Endothelial cell of umbilical vein (primary cell): ENCODE data around the gene RPS2. TPM values are rescaled to one million over a fixed set of nuclear protein-coding genes. Genes with fewer than 3 reads are reported as not detected.
A peak's percentile ranks its signal among the peaks of the same experiment; 100 is the strongest.

Experiments used
- BruUV-seq: library from RNA; stranded (reverse); fragments of 400-500 nt; replicated peaks from 2 replicates; lab custom pipeline; 2021; lab: Mats Ljungman, UMichigan
- CTCF ChIA-PET: fragments of 300-600, 350-600 bp; sonication (Branson Sonifier 250); formaldehyde crosslinking; loops from one replicate; lab custom pipeline; 2021; ENCODE audit warnings: antibody characterized with exemption, inconsistent platforms; lab: Charles Lee
- POLR2A ChIA-PET: fragments of 300-600, 350-600 bp; sonication (Branson Sonifier 250); formaldehyde crosslinking; loops from one replicate; lab custom pipeline; 2021; ENCODE audit warnings: antibody characterized with exemption, inconsistent platforms; lab: Charles Lee
- DNase-seq: peaks from one replicate; pipeline ENCODE4 v3.0.0-alpha.2; 2011; ENCODE audit warnings: low read depth, low spot score
- FAIRE-seq: peaks from 2 replicates; lab custom pipeline; 2011; peaks lifted over from hg19 to GRCh38; lab: Jason Lieb, UNC
- H2AFZ ChIP-seq: 2 replicates; pipeline ENCODE4 v1.6.0; 2012; ENCODE audit warnings: low read depth, low read length, control low read depth, inconsistent platforms
- H3K27ac ChIP-seq: 2 replicates; pipeline ENCODE4 v1.5.1; 2011; ENCODE audit warnings: low read depth, mild to moderate bottlenecking, control low read depth, low read length, moderate library complexity; ENCODE audit not compliant: insufficient read depth
- H3K27me3 ChIP-seq, 2 experiments: 2 replicates each; pipeline versions ENCODE4 v1.6.0 to v1.6.1; 2011; ENCODE audit warnings: low read length in 2 of 2, mixed read lengths in 1 of 2; ENCODE audit not compliant: control insufficient read depth in 2 of 2, insufficient read depth in 2 of 2
- H3K36me3 ChIP-seq, 2 experiments: 2 replicates in 1 of 2; 3 replicates in 1 of 2; pipeline ENCODE4 v1.5.1; 2011; ENCODE audit warnings: low read length in 2 of 2, mild to moderate bottlenecking in 1 of 2, moderate library complexity in 1 of 2; ENCODE audit not compliant: control insufficient read depth in 2 of 2, insufficient read depth in 2 of 2; ENCODE audit errors: extremely low read depth in 1 of 2
- H3K4me1 ChIP-seq: 3 replicates; pipeline ENCODE4 v1.5.1; 2011; ENCODE audit warnings: mild to moderate bottlenecking, low read length; ENCODE audit not compliant: control insufficient read depth, insufficient read depth; ENCODE audit errors: extremely low read depth
- H3K4me2 ChIP-seq: 2 replicates; pipeline ENCODE4 v1.6.1; 2011; ENCODE audit warnings: low read length, control low read depth, mixed read lengths; ENCODE audit not compliant: insufficient read depth
- H3K4me3 ChIP-seq, 3 experiments: fragments of 200-600 bp in 1 of 3; sonication (generic), shearing (Covaris generic) in 1 of 3; replicated peaks in 1 of 3; 2 replicates each; pipeline ENCODE4 v1.5.1; 2011 to 2016; ENCODE audit warnings: control low read depth in 3 of 3, low read length in 3 of 3, mild to moderate bottlenecking in 2 of 3, inconsistent platforms in 1 of 3, low read depth in 1 of 3, moderate library complexity in 1 of 3; ENCODE audit not compliant: insufficient read depth in 1 of 3
- H3K79me2 ChIP-seq: 2 replicates; pipeline ENCODE4 v1.6.0; 2012; ENCODE audit warnings: low read length, inconsistent platforms; ENCODE audit not compliant: control insufficient read depth, insufficient read depth
- H3K9ac ChIP-seq: replicated peaks from 2 replicates; pipeline ENCODE3; 2011; ENCODE audit warnings: low read length, control low read depth; ENCODE audit not compliant: insufficient read depth; ENCODE audit errors: extremely low read depth
- H3K9me1 ChIP-seq: replicated peaks from 3 replicates; pipeline ENCODE4 v1.6.0; 2011; ENCODE audit warnings: mild to moderate bottlenecking, low read length; ENCODE audit not compliant: control insufficient read depth, insufficient read depth; ENCODE audit errors: extremely low read depth
- H3K9me3 ChIP-seq: replicated peaks from 2 replicates; pipeline ENCODE4 v1.5.1; 2012; ENCODE audit warnings: low read length, inconsistent platforms; ENCODE audit not compliant: control insufficient read depth, insufficient read depth
- H4K20me1 ChIP-seq: replicated peaks from 2 replicates; pipeline ENCODE3; 2011; ENCODE audit warnings: mild to moderate bottlenecking, low read length; ENCODE audit not compliant: control insufficient read depth, insufficient read depth; ENCODE audit errors: extremely low read depth
- FOS ChIP-seq: IDR thresholded peaks from 2 replicates; pipeline ENCODE4 v1.6.1; 2011; ENCODE audit warnings: mild to moderate bottlenecking, low read length, moderate library complexity, borderline replicate concordance; ENCODE audit not compliant: insufficient read depth
- JUN ChIP-seq: IDR thresholded peaks from 2 replicates; pipeline ENCODE4 v1.6.1; 2011; ENCODE audit warnings: borderline replicate concordance, low read depth; ENCODE audit not compliant: insufficient read length, insufficient read depth
- MYC ChIP-seq: IDR thresholded peaks from one replicate; pipeline ENCODE4 v1.6.1; 2011; ENCODE audit warnings: mild to moderate bottlenecking, low read depth, low read length
- POLR2AphosphoS5 ChIP-seq: IDR thresholded peaks from 2 replicates; pipeline ENCODE4 v1.6.1; 2012; ENCODE audit warnings: low read depth, mild to moderate bottlenecking, control low read depth, low read length, moderate library complexity; ENCODE audit not compliant: insufficient read depth
- dilution Hi-C: fragments of 300-500 bp; cut with MboI; formaldehyde crosslinking; loops from one replicate; pipeline ENCODE4 v1.15.0; 2019; ENCODE audit warnings: low sequenced_read_pairs; ENCODE audit not compliant: extremely low pct_ligation_motif_present
- intact Hi-C: fragments of 100-400 bp; cut with micrococcal nuclease; formaldehyde crosslinking; loops from one replicate; pipeline ENCODE4 v1.10.0; 2022
- polyA plus RNA-seq, 4 experiments: library from polyadenylated mRNA; depleted of rRNA in 3 of 4; stranded (reverse) in 3 of 4; unstranded in 1 of 4; fragments of >200 nt; gene quantifications; 2 replicates each; pipeline versions ENCODE4 v1.2.1 to v1.2.3, GENCODE V29; 2011 to 2012; ENCODE audit warnings: missing spikeins in 1 of 4
- total RNA-seq: library from RNA; stranded (reverse); gene quantifications from 2 replicates; pipeline ENCODE4 v1.2.3, GENCODE V29; 2021
- TF ChIP-seq, protein P1 (sequence below), 2 donors: IDR thresholded peaks; 1 replicate in 1 of 2; 2 replicates in 1 of 2; pipeline ENCODE4 v1.5.1; 2011; ENCODE audit warnings: low read length in 2 of 2, mild to moderate bottlenecking in 2 of 2, moderate library complexity in 2 of 2, control low read depth in 1 of 2, inconsistent platforms in 1 of 2, low read depth in 1 of 2; ENCODE audit not compliant: insufficient read depth in 1 of 2; ENCODE audit errors: extremely low read depth in 1 of 2

RPS2 gene
- total and polyA plus RNA-seq, 2 donors (not counting 3 experiments of a cell fraction or from before 2014, with no cell fraction given): 2,793 to 9,021 TPM

- no peak for TF ChIP-seq JUN
- TF ChIP-seq MYC: no peak
- TF ChIP-seq, protein P1, sequence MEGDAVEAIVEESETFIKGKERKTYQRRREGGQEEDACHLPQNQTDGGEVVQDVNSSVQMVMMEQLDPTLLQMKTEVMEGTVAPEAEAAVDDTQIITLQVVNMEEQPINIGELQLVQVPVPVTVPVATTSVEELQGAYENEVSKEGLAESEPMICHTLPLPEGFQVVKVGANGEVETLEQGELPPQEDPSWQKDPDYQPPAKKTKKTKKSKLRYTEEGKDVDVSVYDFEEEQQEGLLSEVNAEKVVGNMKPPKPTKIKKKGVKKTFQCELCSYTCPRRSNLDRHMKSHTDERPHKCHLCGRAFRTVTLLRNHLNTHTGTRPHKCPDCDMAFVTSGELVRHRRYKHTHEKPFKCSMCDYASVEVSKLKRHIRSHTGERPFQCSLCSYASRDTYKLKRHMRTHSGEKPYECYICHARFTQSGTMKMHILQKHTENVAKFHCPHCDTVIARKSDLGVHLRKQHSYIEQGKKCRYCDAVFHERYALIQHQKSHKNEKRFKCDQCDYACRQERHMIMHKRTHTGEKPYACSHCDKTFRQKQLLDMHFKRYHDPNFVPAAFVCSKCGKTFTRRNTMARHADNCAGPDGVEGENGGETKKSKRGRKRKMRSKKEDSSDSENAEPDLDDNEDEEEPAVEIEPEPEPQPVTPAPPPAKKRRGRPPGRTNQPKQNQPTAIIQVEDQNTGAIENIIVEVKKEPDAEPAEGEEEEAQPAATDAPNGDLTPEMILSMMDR (IDR thresholded peaks at IDR 0.05; ENCODE audit: extremely low read depth in 1 of 2, insufficient read depth in 1 of 2, low read depth in 1 of 2, low read length in 2 of 2): no peak
- no peak for TF ChIP-seq FOS
- TF ChIP-seq POLR2AphosphoS5: no peak
- Histone ChIP-seq H3K4me3 (no peak overlapping the region), H3K4me1 (no peaks in the 10 kb centered on the region), H3K4me2 (no peak overlapping the region), H3K27me3 (no peaks in the 10 kb centered on the region), H3K9ac (no peak overlapping the region), H3K36me3 (peaks cover 0 to 53% of the 10 kb centered on the region in 2 experiments), H3K79me2 (peaks cover 8% of the 10 kb centered on the region), H2AFZ (no peak overlapping the region), H3K9me1 (no peaks in the 10 kb centered on the region), H3K27ac (no peak overlapping the region), H3K9me3 (no peaks in the 10 kb centered on the region), H4K20me1 (no peaks in the 10 kb centered on the region)
- intact Hi-C loops (no loop called here), dilution Hi-C loops (no loop called here)
- ChIA-PET POLR2A (no interaction called here), CTCF (interaction anchor here (0.5 kb wide), 1 partner anchor 154 kb away, joined by 4 read pairs; no protein-coding TSS in a partner anchor)
- DNase-seq: no peak
- BruUV-seq: TSS peak; percentile 36
- no peak for FAIRE-seq
Observed at GRCh38 chr16:1998360-1998835, 33.8 kb upstream of the RPS2 start.
